Neural cell (in vitro differentiated cells): ENCODE measurements around the gene AKT3. TPM values are rescaled to one million over a fixed set of nuclear protein-coding genes. Genes with fewer than 3 reads are reported as not detected.

Experiments used
- H2AFZ ChIP-seq: fragments of 200-600, 300-800 bp; sonication (generic), shearing (Covaris generic); 2 replicates; pipeline ENCODE4 v1.6.0; 2014; ENCODE audit warnings: low read depth, mild to moderate bottlenecking, antibody characterized with exemption, low read length, moderate library complexity
- H3F3A ChIP-seq: fragments of 200-600 bp; shearing (Covaris generic); 2 replicates; pipeline ENCODE4 v1.6.1; 2016; ENCODE audit warnings: mild to moderate bottlenecking, moderate library complexity, mixed read lengths, antibody characterized with exemption, low read length; ENCODE audit not compliant: insufficient read depth, poor library complexity, severe bottlenecking
- H3K27ac ChIP-seq: fragments of 200-600, 300-800 bp; sonication (generic), shearing (Covaris generic); 2 replicates; pipeline ENCODE4 v1.5.1; 2014; ENCODE audit warnings: mild to moderate bottlenecking, low read length, moderate library complexity
- H3K27me3 ChIP-seq: fragments of 300-800, 200-600 bp; sonication (generic), shearing (Covaris generic); 2 replicates; pipeline ENCODE4 v1.6.0; 2014; ENCODE audit warnings: mild to moderate bottlenecking, low read depth, low read length, moderate library complexity; ENCODE audit not compliant: insufficient read depth
- H3K36me3 ChIP-seq: fragments of 300-800, 200-600 bp; sonication (generic), shearing (Covaris generic); 2 replicates; pipeline ENCODE4 v1.5.1; 2014; ENCODE audit warnings: mild to moderate bottlenecking, antibody characterized with exemption, low read length, moderate library complexity; ENCODE audit not compliant: insufficient read depth
- H3K4me2 ChIP-seq: fragments of 300-800, 200-600 bp; sonication (generic), shearing (Covaris generic); 2 replicates; pipeline ENCODE4 v1.6.0; 2014; ENCODE audit warnings: mild to moderate bottlenecking, low read length
- H3K4me3 ChIP-seq: fragments of 300-800, 200-600 bp; sonication (generic), shearing (Covaris generic); 2 replicates; pipeline ENCODE4 v1.5.1; 2014; ENCODE audit warnings: mild to moderate bottlenecking, low read length, moderate library complexity
- H3K79me2 ChIP-seq: fragments of 200-600 bp; shearing (Covaris generic); replicated peaks from 2 replicates; pipeline ENCODE4 v1.6.0; 2014; ENCODE audit warnings: mild to moderate bottlenecking, low read length, moderate library complexity; ENCODE audit not compliant: insufficient read depth
- H3K9ac ChIP-seq: fragments of 300-800, 200-600 bp; sonication (generic), shearing (Covaris generic); 2 replicates; pipeline ENCODE4 v1.6.1; 2016; ENCODE audit warnings: mild to moderate bottlenecking, low read length, mixed read lengths
- H3K9me2 ChIP-seq: fragments of 200-600 bp; shearing (Covaris generic); 2 replicates; pipeline ENCODE4 v1.6.1; 2016; ENCODE audit warnings: mild to moderate bottlenecking, low read length, mixed read lengths; ENCODE audit not compliant: insufficient read depth
- H3K9me3 ChIP-seq: fragments of 200-600, 300-800 bp; sonication (generic), shearing (Covaris generic); 2 replicates; pipeline ENCODE4 v1.6.1; 2016; ENCODE audit warnings: mild to moderate bottlenecking, mixed run types, low read length, moderate library complexity, mixed read lengths
- H4K20me1 ChIP-seq: fragments of 200-600 bp; shearing (Covaris generic); 2 replicates; pipeline ENCODE4 v1.6.1; 2016; ENCODE audit warnings: mild to moderate bottlenecking, mixed run types; ENCODE audit not compliant: insufficient read depth
- EP300 ChIP-seq: fragments of 450-650 bp; conservative IDR thresholded peaks from 2 replicates; pipeline ENCODE4 v1.6.1; 2014; ENCODE audit warnings: antibody characterized with exemption, mild to moderate bottlenecking, moderate library complexity; ENCODE audit not compliant: poor library complexity, severe bottlenecking
- EZH2 ChIP-seq: fragments of 200-600, 300-800 bp; shearing (Covaris generic), sonication (generic); IDR thresholded peaks from 2 replicates; pipeline ENCODE4 v1.6.1; 2014; ENCODE audit warnings: antibody characterized with exemption, low read length, borderline replicate concordance, mild to moderate bottlenecking; ENCODE audit not compliant: insufficient read depth, poor library complexity, severe bottlenecking
- POLR2AphosphoS5 ChIP-seq: IDR thresholded peaks from 2 replicates; pipeline ENCODE4 v1.6.1; 2012
- RAD21 ChIP-seq: fragments of 450-650 bp; conservative IDR thresholded peaks from 2 replicates; pipeline ENCODE4 v1.6.1; 2014; ENCODE audit warnings: antibody characterized with exemption, mild to moderate bottlenecking, moderate library complexity
- SMC3 ChIP-seq: fragments of 450-650 bp; conservative IDR thresholded peaks from 2 replicates; pipeline ENCODE4 v1.6.1; 2014; ENCODE audit warnings: antibody characterized with exemption, mild to moderate bottlenecking, moderate library complexity; ENCODE audit not compliant: poor library complexity
- TAF1 ChIP-seq: IDR thresholded peaks from 2 replicates; pipeline ENCODE4 v1.6.1; 2012; ENCODE audit warnings: low read depth
- polyA plus RNA-seq: library from polyadenylated mRNA; depleted of rRNA; stranded (reverse); fragments of >200 nt; gene quantifications from 2 replicates; pipeline ENCODE4 v1.2.3, GENCODE V29; 2014
- TF ChIP-seq, protein P1 (sequence below): fragments of 450-650 bp; IDR thresholded peaks from 2 replicates; pipeline ENCODE4 v1.5.1; 2014; ENCODE audit warnings: antibody characterized with exemption, mild to moderate bottlenecking, moderate library complexity; ENCODE audit not compliant: poor library complexity, severe bottlenecking
- TF ChIP-seq, protein P2 (sequence below): IDR thresholded peaks from 2 replicates; pipeline ENCODE4 v1.6.1; 2012; ENCODE audit warnings: borderline replicate concordance

AKT3 gene
- polyA plus RNA-seq, 1 donor from 2014 or later = 46.0 TPM

DNA sequence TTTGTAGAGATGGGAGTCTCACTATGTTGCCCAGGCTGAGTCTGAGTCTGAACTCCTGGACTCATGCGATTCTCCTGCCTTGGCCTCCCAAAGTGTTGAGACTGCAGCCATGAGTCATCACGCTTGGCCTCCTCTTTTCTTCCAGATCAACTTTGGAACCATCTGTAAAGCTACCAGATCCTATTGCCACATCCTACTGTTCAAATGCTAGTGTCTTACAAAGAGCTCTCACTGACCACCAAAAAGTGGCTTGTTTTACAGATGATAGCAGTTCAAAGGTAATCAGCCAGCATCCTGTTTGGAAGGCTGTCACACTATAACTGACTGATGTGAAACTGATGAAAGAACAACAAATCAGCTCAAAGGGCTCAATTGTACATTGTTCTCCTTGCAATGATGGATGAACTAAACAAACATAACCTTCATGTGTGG lies 221.6 kb downstream of the AKT3 start:
- H3K27me3 ChIP-seq = no peaks in the 10 kb centered on the region
- no peaks in the 10 kb centered on the region for H3K79me2 ChIP-seq
- no peak for TF ChIP-seq SMC3
- TF ChIP-seq, protein P1, sequence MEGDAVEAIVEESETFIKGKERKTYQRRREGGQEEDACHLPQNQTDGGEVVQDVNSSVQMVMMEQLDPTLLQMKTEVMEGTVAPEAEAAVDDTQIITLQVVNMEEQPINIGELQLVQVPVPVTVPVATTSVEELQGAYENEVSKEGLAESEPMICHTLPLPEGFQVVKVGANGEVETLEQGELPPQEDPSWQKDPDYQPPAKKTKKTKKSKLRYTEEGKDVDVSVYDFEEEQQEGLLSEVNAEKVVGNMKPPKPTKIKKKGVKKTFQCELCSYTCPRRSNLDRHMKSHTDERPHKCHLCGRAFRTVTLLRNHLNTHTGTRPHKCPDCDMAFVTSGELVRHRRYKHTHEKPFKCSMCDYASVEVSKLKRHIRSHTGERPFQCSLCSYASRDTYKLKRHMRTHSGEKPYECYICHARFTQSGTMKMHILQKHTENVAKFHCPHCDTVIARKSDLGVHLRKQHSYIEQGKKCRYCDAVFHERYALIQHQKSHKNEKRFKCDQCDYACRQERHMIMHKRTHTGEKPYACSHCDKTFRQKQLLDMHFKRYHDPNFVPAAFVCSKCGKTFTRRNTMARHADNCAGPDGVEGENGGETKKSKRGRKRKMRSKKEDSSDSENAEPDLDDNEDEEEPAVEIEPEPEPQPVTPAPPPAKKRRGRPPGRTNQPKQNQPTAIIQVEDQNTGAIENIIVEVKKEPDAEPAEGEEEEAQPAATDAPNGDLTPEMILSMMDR = no peak
- no peaks in the 10 kb centered on the region for H3F3A ChIP-seq
- H3K9me3 ChIP-seq = no peaks in the 10 kb centered on the region
- H4K20me1 ChIP-seq = no peaks in the 10 kb centered on the region
- no peaks in the 10 kb centered on the region for H3K9me2 ChIP-seq
- H3K36me3 ChIP-seq = no peaks in the 10 kb centered on the region
- H2AFZ ChIP-seq = no peak overlapping the region
- H3K27ac ChIP-seq = no peak overlapping the region
- no peak overlapping the region for H3K4me3 ChIP-seq
- H3K9ac ChIP-seq = no peak overlapping the region
- no peak overlapping the region for H3K4me2 ChIP-seq

DNA sequence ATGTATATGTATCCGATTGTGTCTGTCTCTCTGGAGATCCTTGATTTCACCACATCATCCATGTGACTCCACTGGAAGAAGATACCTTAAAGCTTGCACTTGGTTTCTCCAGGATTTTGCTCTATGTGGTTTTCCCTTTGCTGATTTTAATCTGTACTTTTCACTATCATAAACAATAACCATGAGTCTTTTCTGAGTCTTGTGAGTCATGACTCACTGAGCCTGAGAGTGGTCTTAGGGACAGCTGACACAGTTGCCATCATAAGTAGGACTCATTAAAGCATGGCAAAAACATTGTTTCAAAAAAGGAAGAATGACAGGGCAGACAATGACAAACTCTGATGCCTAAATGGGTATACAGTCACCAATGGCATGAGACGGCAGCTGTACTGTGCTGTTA lies 226.2 kb downstream of the AKT3 start:
- H4K20me1 ChIP-seq = no peaks in the 10 kb centered on the region
- no peaks in the 10 kb centered on the region for H3K27me3 ChIP-seq
- no peak overlapping the region for H2AFZ ChIP-seq
- no peaks in the 10 kb centered on the region for H3K79me2 ChIP-seq
- no peak overlapping the region for H3K9ac ChIP-seq
- TF ChIP-seq EZH2 (no peak), EP300 (no peak), POLR2AphosphoS5 (no peak), RAD21 (no peak), TAF1 (no peak), SMC3 (no peak)
- TF ChIP-seq, protein P1 = no peak
- TF ChIP-seq, protein P2, sequence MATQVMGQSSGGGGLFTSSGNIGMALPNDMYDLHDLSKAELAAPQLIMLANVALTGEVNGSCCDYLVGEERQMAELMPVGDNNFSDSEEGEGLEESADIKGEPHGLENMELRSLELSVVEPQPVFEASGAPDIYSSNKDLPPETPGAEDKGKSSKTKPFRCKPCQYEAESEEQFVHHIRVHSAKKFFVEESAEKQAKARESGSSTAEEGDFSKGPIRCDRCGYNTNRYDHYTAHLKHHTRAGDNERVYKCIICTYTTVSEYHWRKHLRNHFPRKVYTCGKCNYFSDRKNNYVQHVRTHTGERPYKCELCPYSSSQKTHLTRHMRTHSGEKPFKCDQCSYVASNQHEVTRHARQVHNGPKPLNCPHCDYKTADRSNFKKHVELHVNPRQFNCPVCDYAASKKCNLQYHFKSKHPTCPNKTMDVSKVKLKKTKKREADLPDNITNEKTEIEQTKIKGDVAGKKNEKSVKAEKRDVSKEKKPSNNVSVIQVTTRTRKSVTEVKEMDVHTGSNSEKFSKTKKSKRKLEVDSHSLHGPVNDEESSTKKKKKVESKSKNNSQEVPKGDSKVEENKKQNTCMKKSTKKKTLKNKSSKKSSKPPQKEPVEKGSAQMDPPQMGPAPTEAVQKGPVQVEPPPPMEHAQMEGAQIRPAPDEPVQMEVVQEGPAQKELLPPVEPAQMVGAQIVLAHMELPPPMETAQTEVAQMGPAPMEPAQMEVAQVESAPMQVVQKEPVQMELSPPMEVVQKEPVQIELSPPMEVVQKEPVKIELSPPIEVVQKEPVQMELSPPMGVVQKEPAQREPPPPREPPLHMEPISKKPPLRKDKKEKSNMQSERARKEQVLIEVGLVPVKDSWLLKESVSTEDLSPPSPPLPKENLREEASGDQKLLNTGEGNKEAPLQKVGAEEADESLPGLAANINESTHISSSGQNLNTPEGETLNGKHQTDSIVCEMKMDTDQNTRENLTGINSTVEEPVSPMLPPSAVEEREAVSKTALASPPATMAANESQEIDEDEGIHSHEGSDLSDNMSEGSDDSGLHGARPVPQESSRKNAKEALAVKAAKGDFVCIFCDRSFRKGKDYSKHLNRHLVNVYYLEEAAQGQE = no peak
- H3K4me2 ChIP-seq = no peak overlapping the region
- no peaks in the 10 kb centered on the region for H3K9me2 ChIP-seq
- no peak overlapping the region for H3K27ac ChIP-seq
- H3K9me3 ChIP-seq = peaks cover 5% of the 10 kb centered on the region
- no peaks in the 10 kb centered on the region for H3F3A ChIP-seq
- H3K4me3 ChIP-seq = no peak overlapping the region
- no peaks in the 10 kb centered on the region for H3K36me3 ChIP-seq
